Measurements from ENCODE around the gene CPEB3.

DNA sequence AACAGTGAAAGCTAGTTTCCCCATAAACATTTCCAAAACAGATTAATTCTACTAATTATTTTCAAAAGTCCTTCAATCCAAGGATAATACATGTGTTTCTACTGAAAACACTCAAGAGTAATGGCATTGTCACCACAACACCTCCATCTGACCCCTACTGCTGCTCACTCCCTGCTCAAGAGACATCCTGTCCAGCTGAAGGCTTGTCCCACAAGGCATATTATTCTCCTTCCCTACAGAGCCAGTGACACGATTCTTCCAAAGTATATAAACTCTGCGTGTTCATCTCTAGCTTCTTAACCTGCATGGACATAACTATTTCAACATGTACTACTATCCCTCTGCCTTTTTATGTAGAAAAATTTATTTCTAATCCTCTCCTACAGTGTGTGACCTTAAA is 182.1 kb downstream of the CPEB3 start:
- TF ChIP-seq CTCF (conservative IDR thresholded peaks at IDR 0.05 in 1 of 2, IDR thresholded peaks at IDR 0.05 in 1 of 2; ENCODE audit: low read depth in 1 of 2, low read length in 2 of 2) (no peak), EZH2 (IDR thresholded peaks at IDR 0.05; ENCODE audit: low read length, missing control alignments) (no peak)
